ENCODE data around the gene ZSWIM5.
"Not testable (repeated sequence)": the region's sequence is repeated elsewhere in the genome, so short reads cannot be mapped to it uniquely, and the experiment has no call there.

DNA sequence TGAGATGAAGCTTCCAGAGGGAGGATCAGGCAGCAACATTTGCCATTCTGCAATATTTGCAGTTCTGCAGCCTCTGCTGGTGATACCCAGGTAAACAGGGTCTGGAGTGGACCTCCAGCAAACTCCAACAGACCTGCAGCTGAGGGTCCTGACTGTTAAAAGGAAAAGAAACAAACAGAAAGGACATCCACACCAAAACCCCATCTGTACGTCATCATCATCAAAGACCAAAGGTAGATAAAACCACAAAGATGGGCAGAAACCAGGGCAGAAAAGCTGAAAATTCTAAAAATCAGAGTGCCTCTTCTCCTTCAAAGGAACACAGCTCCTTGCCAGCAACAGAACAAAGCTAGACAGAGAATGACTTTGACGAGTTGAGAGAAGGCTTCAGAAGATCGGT, 43.3 kb downstream of the ZSWIM5 start:
- TF ChIP-seq, protein P1, sequence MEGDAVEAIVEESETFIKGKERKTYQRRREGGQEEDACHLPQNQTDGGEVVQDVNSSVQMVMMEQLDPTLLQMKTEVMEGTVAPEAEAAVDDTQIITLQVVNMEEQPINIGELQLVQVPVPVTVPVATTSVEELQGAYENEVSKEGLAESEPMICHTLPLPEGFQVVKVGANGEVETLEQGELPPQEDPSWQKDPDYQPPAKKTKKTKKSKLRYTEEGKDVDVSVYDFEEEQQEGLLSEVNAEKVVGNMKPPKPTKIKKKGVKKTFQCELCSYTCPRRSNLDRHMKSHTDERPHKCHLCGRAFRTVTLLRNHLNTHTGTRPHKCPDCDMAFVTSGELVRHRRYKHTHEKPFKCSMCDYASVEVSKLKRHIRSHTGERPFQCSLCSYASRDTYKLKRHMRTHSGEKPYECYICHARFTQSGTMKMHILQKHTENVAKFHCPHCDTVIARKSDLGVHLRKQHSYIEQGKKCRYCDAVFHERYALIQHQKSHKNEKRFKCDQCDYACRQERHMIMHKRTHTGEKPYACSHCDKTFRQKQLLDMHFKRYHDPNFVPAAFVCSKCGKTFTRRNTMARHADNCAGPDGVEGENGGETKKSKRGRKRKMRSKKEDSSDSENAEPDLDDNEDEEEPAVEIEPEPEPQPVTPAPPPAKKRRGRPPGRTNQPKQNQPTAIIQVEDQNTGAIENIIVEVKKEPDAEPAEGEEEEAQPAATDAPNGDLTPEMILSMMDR (IDR thresholded peaks at IDR 0.05) = not testable (repeated sequence)
- not testable (repeated sequence) for TF ChIP-seq EZH2 (IDR thresholded peaks at IDR 0.05; ENCODE audit: borderline replicate concordance, insufficient read depth, low read depth, low read length, poor library complexity, severe bottlenecking)
